Epithelial cell of esophagus (primary cell): ENCODE measurements around the gene ING3.

Experiments
- DNase-seq: peaks from one replicate; pipeline ENCODE4 v3.0.0; 2010; ENCODE audit warnings: low read depth
- H3K4me3 ChIP-seq: 2 replicates; pipeline ENCODE4 v1.5.1; 2011; ENCODE audit warnings: mild to moderate bottlenecking, low read length, control low read depth
- TF ChIP-seq, protein P1 (sequence below): IDR thresholded peaks from 2 replicates; pipeline ENCODE4 v1.5.1; 2011; ENCODE audit warnings: low read depth, mild to moderate bottlenecking, low read length, control low read depth, inconsistent platforms; ENCODE audit not compliant: insufficient read depth; ENCODE audit errors: missing control alignments

ING3 gene, protein sequence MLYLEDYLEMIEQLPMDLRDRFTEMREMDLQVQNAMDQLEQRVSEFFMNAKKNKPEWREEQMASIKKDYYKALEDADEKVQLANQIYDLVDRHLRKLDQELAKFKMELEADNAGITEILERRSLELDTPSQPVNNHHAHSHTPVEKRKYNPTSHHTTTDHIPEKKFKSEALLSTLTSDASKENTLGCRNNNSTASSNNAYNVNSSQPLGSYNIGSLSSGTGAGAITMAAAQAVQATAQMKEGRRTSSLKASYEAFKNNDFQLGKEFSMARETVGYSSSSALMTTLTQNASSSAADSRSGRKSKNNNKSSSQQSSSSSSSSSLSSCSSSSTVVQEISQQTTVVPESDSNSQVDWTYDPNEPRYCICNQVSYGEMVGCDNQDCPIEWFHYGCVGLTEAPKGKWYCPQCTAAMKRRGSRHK

DNA sequence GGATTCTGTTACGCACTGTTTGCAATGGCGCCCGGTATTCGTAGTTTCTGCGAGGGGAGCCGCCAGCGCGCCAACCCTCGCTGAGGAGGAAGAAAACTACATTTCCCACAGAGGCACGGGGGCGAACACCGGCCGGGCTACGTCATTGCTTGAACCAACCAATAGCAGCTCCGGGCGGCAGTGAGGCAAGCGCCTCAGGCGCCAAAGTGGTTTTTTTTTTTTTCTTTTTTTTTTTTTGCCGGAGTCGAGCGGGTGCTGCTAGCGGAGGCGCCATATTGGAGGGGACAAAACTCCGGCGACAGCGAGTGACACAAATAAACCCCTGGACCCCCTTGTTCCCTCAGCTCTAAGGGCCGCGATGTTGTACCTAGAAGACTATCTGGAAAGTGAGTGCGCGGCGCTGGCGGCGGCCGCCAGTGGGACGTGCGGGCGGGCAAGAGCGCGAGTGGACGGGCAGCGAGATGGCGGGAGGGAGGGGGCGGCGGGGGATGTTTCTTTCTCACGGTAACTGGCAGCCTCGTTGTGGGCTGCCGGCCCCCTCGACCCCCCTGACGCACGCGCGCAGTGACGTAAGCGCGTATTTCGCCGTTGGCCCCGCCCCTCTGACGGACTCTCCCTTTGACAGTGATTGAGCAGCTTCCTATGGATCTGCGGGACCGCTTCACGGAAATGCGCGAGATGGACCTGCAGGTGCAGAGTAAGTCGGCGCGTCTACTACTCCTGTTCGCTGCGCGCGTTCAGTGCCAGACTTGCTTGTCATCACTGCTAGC, at the start of gene ING3:
TSS of gene ING3 (plus strand) at position 239 of the 770 bp plus-strand sequence. CDS start at position 359, 120 bp downstream.
- TF ChIP-seq, protein P1, sequence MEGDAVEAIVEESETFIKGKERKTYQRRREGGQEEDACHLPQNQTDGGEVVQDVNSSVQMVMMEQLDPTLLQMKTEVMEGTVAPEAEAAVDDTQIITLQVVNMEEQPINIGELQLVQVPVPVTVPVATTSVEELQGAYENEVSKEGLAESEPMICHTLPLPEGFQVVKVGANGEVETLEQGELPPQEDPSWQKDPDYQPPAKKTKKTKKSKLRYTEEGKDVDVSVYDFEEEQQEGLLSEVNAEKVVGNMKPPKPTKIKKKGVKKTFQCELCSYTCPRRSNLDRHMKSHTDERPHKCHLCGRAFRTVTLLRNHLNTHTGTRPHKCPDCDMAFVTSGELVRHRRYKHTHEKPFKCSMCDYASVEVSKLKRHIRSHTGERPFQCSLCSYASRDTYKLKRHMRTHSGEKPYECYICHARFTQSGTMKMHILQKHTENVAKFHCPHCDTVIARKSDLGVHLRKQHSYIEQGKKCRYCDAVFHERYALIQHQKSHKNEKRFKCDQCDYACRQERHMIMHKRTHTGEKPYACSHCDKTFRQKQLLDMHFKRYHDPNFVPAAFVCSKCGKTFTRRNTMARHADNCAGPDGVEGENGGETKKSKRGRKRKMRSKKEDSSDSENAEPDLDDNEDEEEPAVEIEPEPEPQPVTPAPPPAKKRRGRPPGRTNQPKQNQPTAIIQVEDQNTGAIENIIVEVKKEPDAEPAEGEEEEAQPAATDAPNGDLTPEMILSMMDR = no peak
- peak; percentile 98 for DNase-seq

DNA sequence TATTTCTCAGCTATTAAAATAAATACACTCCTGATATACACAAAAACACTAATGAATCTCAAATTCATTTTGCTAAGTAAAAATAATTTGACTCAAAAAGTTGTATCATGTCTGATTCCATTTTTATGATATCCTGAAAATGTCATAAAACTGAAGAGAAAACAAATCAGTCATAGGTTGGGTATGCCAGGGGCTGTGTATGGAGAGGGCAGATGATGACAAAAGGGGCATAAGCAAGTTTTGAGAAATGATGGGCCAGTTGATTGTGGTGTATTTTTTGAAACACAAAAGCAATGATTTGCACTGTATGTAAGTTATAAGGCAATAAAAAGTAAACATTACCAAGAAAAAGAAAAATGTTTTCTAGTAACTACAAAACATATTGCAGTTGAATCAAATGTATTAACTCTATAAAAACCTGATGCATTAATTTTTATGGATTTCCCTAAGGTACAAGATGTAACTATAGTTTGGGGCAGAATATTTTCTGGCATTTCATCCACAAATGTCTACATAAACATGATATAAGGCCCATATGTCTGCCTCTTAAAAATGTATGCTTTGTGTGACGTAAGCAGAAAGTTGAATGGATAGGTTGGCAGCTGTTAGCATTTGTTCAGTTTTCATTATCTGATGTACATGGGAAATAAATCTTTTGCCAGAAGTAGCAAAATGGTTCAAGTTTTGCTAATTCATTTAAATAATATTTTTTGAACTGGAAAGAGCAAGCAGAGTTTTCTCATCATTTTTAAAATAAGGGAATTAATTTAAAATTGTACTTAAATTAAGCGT, 35.1 kb upstream of the ING3 start:
- DNase-seq = no peak
- TF ChIP-seq, protein P1 = no peak
- H3K4me3 ChIP-seq = no peak overlapping the region

More for the DNA sequence above, at the start of gene ING3:
- H3K4me3 ChIP-seq = peak within 1 kb of the TSS; percentile 54

DNA sequence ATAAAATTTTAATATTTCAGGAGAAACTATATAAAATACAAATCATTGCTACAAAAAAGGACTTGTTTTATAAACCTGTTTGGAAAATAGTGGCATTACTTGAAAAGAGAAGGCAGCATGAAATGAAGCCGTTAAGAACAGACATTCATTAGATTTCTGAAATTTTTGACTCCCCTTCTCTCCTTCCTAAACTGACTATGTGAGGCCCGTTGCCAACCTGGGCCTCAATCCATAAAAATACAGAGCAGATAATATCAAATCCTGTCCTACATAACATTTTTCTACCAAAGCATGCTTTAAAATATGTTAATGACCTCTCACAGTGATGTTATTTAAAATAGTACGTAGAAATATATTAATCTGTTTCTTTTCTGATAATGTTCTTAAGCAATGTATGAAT, 34.5 kb upstream of the ING3 start:
- H3K4me3 ChIP-seq = no peak overlapping the region
- DNase-seq = no peak
- TF ChIP-seq, protein P1 = no peak

DNA sequence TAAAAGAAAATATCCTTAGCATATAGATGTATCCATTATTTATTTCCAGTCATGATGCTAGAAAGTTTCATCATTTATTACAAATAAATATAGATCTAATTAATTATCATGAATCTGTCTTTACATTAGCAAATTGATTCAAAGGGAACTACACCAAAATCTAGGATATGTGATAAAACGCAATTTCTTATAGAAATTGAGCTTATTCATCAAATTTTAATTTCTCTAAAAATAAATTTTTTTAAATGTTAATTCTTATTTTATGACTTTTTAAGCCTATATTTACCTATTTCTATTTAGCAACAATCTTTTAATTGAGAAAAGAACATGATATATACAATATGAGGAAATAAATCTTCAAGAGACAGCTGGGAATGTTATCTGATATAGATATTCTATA, 34.0 kb upstream of the ING3 start:
- DNase-seq = no peak
- H3K4me3 ChIP-seq = no peak overlapping the region
- TF ChIP-seq, protein P1 = no peak

DNA sequence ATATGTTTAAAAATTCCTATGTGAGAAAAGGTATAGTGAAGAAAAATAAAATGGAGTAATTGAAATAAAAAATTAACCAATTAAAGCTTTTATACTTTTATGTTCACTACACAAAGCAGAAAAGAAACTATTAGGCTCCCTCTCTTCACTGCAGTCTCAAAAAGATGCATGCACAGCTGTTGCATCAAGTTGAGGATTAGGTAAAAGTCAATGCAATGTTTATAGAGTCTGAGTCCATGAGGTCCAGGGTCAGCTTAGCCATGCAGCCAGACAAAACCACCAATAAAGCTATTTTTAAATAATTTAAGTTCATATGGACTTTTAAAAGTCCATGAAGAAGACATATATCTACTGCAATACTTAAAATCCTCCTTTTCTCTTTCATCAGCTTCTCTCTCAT, 31.1 kb upstream of the ING3 start:
- no peak overlapping the region for H3K4me3 ChIP-seq
- TF ChIP-seq, protein P1 = no peak
- DNase-seq = no peak

DNA sequence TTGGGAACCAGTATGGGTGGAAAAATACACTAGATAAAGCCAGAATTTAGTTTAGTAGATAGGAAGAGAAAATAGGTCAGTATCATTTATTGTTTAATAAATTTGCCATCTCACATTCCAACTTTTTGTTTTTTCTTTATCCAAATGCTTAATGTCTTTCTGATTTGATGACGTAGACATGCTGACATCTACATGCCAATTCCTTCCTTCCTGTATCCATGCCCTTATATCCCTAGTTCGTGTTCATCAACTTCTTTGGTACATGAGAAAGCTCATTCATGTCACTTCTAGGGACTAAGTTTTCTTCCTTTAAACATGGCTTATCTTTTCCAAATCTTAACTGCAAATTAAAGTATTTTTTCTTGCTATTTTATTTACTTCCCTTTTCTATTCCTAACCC, 30.5 kb upstream of the ING3 start:
- DNase-seq = no peak
- no peak overlapping the region for H3K4me3 ChIP-seq
- TF ChIP-seq, protein P1 = no peak
